HG03571 (cell line): ENCODE results near the gene EAF1.
"Not testable (repeated sequence)": the region's sequence is repeated elsewhere in the genome, so short reads cannot be mapped to it uniquely, and the experiment has no call there.

Source experiments
- ATAC-seq: cut with Tn5 transposase; IDR thresholded peaks from one replicate; pipeline ENCODE4 v1.9.1; 2021; ENCODE audit not compliant: unreplicated experiment

The EAF1 gene

GRCh38 chr3:15427182-15427880, at the start of gene EAF1, which contains the start of gene METTL6:
Gene EAF1, plus strand, starts transcription at chr3:15427598. Its CDS starts 182 bp downstream, at chr3:15427780.
Gene METTL6, minus strand, starts transcription at chr3:15427544. Its CDS starts 1,033 bp downstream, at chr3:15426511.
- ATAC-seq, result peak; percentile 86

GRCh38 chr3:15377961-15378791, 49.2 kb upstream of the EAF1 start:
- ATAC-seq, result peak; percentile 93

- ATAC-seq, result no peak
These were observed 46.2 kb upstream of the EAF1 start for GRCh38 chr3:15380980-15381890.

- no peak for ATAC-seq
These were observed 44.9 kb upstream of the EAF1 start for GRCh38 chr3:15382405-15382923.

- peak; percentile 82 for ATAC-seq
These were observed 42.7 kb upstream of the EAF1 start for GRCh38 chr3:15384510-15385237.

- ATAC-seq, result not testable (repeated sequence)
These were observed 42.1 kb upstream of the EAF1 start for GRCh38 chr3:15385238-15385695.

GRCh38 chr3:15385901-15386653, 41.3 kb upstream of the EAF1 start:
- ATAC-seq, result no peak

- ATAC-seq, result not testable (repeated sequence)
These were observed 40.8 kb upstream of the EAF1 start for GRCh38 chr3:15386654-15386955.

- ATAC-seq, result no peak
These were observed 40.2 kb upstream of the EAF1 start for GRCh38 chr3:15387171-15387581.

- no peak for ATAC-seq
These were observed 39.7 kb upstream of the EAF1 start for GRCh38 chr3:15387735-15388134.

GRCh38 chr3:15388335-15388734, 39.1 kb upstream of the EAF1 start:
- not testable (repeated sequence) for ATAC-seq

GRCh38 chr3:15390460-15390859, 36.9 kb upstream of the EAF1 start:
- ATAC-seq, result no peak

GRCh38 chr3:15391007-15391406, 36.4 kb upstream of the EAF1 start:
- ATAC-seq, result no peak

- not testable (repeated sequence) for ATAC-seq
These were observed 34.1 kb upstream of the EAF1 start for GRCh38 chr3:15393252-15393651.

GRCh38 chr3:15398731-15399133, 28.7 kb upstream of the EAF1 start:
- not testable (repeated sequence) for ATAC-seq

GRCh38 chr3:15399970-15400369, 27.4 kb upstream of the EAF1 start:
- ATAC-seq, result no peak

GRCh38 chr3:15401936-15402335, 25.5 kb upstream of the EAF1 start:
- no peak for ATAC-seq

- no peak for ATAC-seq
These were observed 23.9 kb upstream of the EAF1 start for GRCh38 chr3:15403495-15403894.

GRCh38 chr3:15403965-15404364, 23.4 kb upstream of the EAF1 start:
- ATAC-seq, result no peak
